Ovary (tissue), 9 donors: ENCODE data around the gene CHCHD2. TPM values are rescaled to one million over a fixed set of nuclear protein-coding genes. Genes with fewer than 3 reads are reported as not detected.
"Not testable (repeated sequence)": the region's sequence is repeated elsewhere in the genome, so short reads cannot be mapped to it uniquely, and the experiment has no call there.

Source experiments
- DNase-seq, 5 donors: peaks; one replicate each; pipeline ENCODE4 v3.0.0-alpha.2; 2019 to 2020
- H3K27ac ChIP-seq, 2 donors: fragments of 200-600 bp; one replicate each; pipeline versions ENCODE4 v1.5.1 to v1.8.0; 2019 to 2022
- H3K27me3 ChIP-seq: fragments of 200-600 bp; one replicate; pipeline ENCODE4 v1.8.0; 2022
- H3K36me3 ChIP-seq: fragments of 200-600 bp; sonication (generic); one replicate; pipeline ENCODE4 v1.5.1; 2019
- H3K4me1 ChIP-seq: one replicate; pipeline ENCODE4 v1.8.1; 2013; ENCODE audit warnings: mild to moderate bottlenecking, moderate library complexity; ENCODE audit not compliant: insufficient read depth
- H3K4me3 ChIP-seq: fragments of 200-600 bp; sonication (generic); one replicate; pipeline ENCODE4 v1.5.1; 2017
- H3K9me3 ChIP-seq, 2 donors: fragments of 200-600 bp in 1 of 2; sonication (generic) in 1 of 2; one replicate each; pipeline versions ENCODE4 v1.5.1 to v1.8.1; 2013 to 2019; ENCODE audit warnings: mild to moderate bottlenecking in 1 of 2, moderate library complexity in 1 of 2
- EP300 ChIP-seq: sonication (generic); formaldehyde crosslinking; IDR thresholded peaks from one replicate; pipeline ENCODE4 v1.6.1; 2017; ENCODE audit warnings: antibody characterized with exemption
- POLR2A ChIP-seq: fragments of 450-650 bp; IDR thresholded peaks from one replicate; pipeline ENCODE4 v1.6.1; 2017; ENCODE audit warnings: antibody characterized with exemption, mild to moderate bottlenecking, moderate library complexity
- WGBS, 3 donors: extraction: QIAGEN DNeasy Blood & Tissue Kit in 1 of 3; methylation state at CpG; one replicate each; pipeline versions ENCODE4 v1.1.5 to v1.1.7; 2013 to 2017; 5-methylcytosine and 5-hydroxymethylcytosine counted together
- intact Hi-C, 4 donors: fragments of 100-400 bp; cut with DNase I; formaldehyde crosslinking; loops; one replicate each; pipeline versions ENCODE4 v1.11.0 to v1.15.1; 2022 to 2023
- polyA plus RNA-seq, 2 donors: library from polyadenylated mRNA; stranded (reverse); fragments of 200-250 nt in 1 of 2; fragments of 350-450 nt in 1 of 2; fragmentation: Illumina TruSeq in 1 of 2; extraction: RNeasy Lipid Tissue Mini Kit (QIAGEN cat#74804) in 1 of 2; gene quantifications; one replicate each; pipeline ENCODE4 v1.2.3, GENCODE V29; 2013 to 2014
- total RNA-seq, 7 donors: library from RNA; depleted of rRNA in 2 of 7; stranded (reverse); fragments of >200 nt in 2 of 7; fragmentation: NEBNext Ultra II Directional in 3 of 7; extraction: Animal tissue kit (Norgen Biotek cat#: 25700) in 3 of 7; gene quantifications; one replicate each; pipeline versions ENCODE4 v1.1.0 to v1.2.4, GENCODE V29; 2016 to 2023
- TF ChIP-seq, protein P1 (sequence below), 3 donors: fragments of 450-650 bp in 2 of 3; fragments of 200-600 bp in 1 of 3; IDR thresholded peaks; one replicate each; pipeline versions ENCODE4 v1.5.1 to v1.8.0; 2016 to 2022; ENCODE audit warnings: antibody characterized with exemption in 3 of 3, mild to moderate bottlenecking in 1 of 3
- donor health status: DM: no; HTN: no; CAD: no; lungs with moderate emphysema.
- donor health status: DM: no; HTN: no; CAD: no.
- donor health status: Bipolar disorder and iron deficiency.
- donor health status: DM: yes; HTN: yes; CAD: no.
- donor health status: DM: no; HTN: no; CAD: no.
- donor health status: DM: yes; HTN: yes; CAD: no.

CHCHD2 gene
- total and polyA plus RNA-seq, 9 donors: 241 to 409 (median 290) TPM

GRCh38 chr7:56086761-56087160 is 19.5 kb downstream of the CHCHD2 start:
- Histone ChIP-seq H3K4me3 (no peak overlapping the region), H3K27ac (no peak overlapping the region), H3K36me3 (no peaks in the 10 kb centered on the region), H3K9me3 (no peaks in the 10 kb centered on the region), H3K27me3 (no peaks in the 10 kb centered on the region), H3K4me1 (peaks cover 4% of the 10 kb centered on the region)
- DNase-seq: no peak
- intact Hi-C loops: no loop called here
- WGBS, 3 donors: 92 to 96% (median 95%) methylated on average over 7 of the region's 7 CpGs
- no peak for TF ChIP-seq EP300
- TF ChIP-seq, protein P1, sequence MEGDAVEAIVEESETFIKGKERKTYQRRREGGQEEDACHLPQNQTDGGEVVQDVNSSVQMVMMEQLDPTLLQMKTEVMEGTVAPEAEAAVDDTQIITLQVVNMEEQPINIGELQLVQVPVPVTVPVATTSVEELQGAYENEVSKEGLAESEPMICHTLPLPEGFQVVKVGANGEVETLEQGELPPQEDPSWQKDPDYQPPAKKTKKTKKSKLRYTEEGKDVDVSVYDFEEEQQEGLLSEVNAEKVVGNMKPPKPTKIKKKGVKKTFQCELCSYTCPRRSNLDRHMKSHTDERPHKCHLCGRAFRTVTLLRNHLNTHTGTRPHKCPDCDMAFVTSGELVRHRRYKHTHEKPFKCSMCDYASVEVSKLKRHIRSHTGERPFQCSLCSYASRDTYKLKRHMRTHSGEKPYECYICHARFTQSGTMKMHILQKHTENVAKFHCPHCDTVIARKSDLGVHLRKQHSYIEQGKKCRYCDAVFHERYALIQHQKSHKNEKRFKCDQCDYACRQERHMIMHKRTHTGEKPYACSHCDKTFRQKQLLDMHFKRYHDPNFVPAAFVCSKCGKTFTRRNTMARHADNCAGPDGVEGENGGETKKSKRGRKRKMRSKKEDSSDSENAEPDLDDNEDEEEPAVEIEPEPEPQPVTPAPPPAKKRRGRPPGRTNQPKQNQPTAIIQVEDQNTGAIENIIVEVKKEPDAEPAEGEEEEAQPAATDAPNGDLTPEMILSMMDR (IDR thresholded peaks at IDR 0.05): no peak
- no peak for TF ChIP-seq POLR2A

- Histone ChIP-seq H3K4me1 (peaks cover 6% of the 10 kb centered on the region), H3K4me3 (no peak overlapping the region), H3K36me3 (no peaks in the 10 kb centered on the region), H3K9me3 (no peaks in the 10 kb centered on the region), H3K27ac (no peak overlapping the region), H3K27me3 (no peaks in the 10 kb centered on the region)
- intact Hi-C loops: no loop called here
- WGBS, 3 donors: 34 to 42% (median 35%) methylated on average over 13 of the region's 13 CpGs
- peak; percentile 65 to 81 (median 76) for DNase-seq
- no peak for TF ChIP-seq POLR2A
- TF ChIP-seq EP300: no peak
- TF ChIP-seq, protein P1 (IDR thresholded peaks at IDR 0.05): no peak
Observed at GRCh38 chr7:56083150-56083785, 23.0 kb downstream of the CHCHD2 start.

DNA sequence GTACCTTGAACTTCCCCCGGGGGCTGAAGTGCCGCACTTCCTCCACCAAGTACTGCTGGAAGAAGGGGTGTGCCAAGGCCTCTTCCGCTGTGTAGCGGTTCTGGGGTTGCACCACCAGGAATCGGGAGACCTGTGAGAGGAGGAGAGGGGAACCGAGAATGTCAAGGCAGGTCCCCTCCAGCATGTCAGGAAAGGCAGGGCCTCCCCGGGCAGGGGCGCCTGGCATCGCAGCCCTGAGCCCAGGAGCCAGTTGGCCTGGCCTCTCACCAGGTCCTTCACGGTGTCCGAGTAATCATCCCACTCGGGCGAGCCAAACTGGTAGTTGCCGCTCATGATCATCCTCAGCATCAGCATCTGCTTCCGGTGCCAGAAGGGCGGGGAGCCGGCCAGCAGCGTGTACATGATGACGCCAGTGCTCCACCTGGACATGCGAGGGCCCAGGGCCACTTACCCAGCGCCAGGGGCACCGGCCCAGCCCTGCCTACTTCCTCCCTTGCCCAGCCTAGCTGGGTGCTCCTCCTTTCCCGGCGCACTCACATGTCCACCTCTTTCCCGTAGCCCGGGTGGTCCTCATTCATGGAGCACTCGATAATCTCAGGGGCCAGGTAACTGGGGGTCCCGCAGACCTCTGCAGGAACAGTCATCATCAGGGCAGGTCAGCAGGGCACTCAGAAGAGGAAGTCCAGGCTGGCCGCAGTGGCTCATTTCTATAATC is 24.5 kb downstream of the CHCHD2 start:
- no peak for DNase-seq
- peaks cover 6% of the 10 kb centered on the region for H3K4me1 ChIP-seq

DNA sequence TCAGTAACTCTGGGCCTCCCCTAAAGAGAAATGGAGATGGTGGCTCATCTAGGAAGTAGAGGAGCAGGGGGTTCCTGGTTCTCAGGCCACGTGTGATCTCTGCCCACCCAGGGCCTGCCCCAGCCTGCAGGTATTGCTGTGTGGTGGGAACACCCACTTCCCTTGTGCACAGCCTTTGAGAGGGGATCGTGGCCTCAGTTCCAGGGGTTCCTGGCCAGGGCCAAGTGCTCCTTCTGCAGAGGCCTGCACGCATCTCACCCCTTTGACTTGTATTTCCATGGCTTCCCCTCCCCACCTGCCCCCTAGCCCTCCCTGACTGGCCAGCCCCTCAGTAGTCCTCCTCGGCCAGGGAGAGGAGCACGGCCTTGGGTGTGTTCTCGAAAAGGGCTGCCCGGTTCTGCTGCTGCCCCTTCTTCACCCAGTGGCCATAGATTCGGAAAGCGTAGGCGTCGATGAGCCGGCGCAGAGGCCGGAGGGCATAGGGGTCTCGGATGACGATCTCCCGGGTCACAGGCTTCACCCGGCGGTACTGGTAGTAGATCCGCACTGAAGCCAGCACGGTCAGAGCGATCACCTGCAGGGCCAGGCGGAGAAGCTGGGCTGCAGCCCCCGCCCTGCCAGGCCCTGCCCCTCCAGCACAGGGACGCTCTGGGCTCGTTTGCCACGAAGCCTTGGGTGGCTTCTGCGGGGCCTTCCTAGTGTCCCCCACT is 25.4 kb downstream of the CHCHD2 start:
- H3K27me3 ChIP-seq, H3K36me3 ChIP-seq, intact Hi-C loops, H3K4me3 ChIP-seq, H3K9me3 ChIP-seq, H3K4me1 ChIP-seq: not testable (repeated sequence)
- peak in 1 of 5 donors; percentile 30 for DNase-seq
- 88 to 91% (median 89%) methylated on average over 28 of the region's 28 CpGs for WGBS, 3 donors
- H3K27ac ChIP-seq: peak overlapping the region in 1 of 2 donors; percentile 4

More for the DNA sequence above, 24.5 kb downstream of the CHCHD2 start:
- Histone ChIP-seq H3K27ac (no peak overlapping the region), H3K36me3 (no peaks in the 10 kb centered on the region), H3K27me3 (no peaks in the 10 kb centered on the region), H3K9me3 (no peaks in the 10 kb centered on the region), H3K4me3 (no peak overlapping the region)
- WGBS, 3 donors: 91 to 95% (median 93%) methylated on average over 28 to 29 of the region's 29 CpGs
- TF ChIP-seq, protein P1 (IDR thresholded peaks at IDR 0.05): no peak
- intact Hi-C loops: no loop called here
